Retina (tissue), 1 donor: ENCODE results near the gene GTF2H1.

ENCODE experiments used
- DNase-seq: peaks from one replicate; pipeline ENCODE4 v3.0.0-alpha.2; 2016

The GTF2H1 gene

DNA sequence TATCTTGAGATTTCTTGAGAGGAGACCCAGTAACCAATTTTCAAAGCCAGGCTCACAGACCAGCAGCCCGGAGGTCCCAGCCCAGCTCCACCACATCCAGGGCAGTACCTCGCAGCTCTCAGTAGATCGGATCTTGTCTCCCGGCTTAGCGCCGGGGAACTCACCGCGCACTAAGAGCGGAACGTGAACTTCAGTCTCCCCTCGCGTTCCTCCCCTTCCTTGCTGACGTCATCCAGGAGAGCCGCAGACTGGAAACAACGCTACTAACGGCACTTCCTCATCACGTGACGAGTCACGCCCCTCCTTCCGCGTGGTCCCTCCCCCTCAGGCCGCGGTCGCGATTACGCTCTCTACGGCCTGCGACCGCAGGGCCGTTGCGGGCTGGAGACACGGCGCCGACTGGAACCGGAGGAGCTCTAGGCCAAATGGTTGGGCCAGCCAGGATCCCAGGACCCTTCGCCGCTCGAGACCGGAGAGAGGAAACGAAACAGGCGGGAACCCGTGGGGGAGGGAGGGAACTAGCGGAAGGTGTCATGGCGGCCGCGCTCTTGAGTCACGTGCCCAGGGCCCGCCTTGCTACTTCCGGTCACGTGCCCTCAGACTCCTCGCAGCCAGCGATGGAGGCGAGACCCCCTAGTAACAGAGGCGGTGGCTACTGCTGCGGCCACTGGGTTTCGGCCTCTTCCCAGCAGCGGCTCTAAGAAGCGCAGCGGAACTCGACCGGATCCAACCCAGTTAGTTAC lies at the start of gene GTF2H1, which contains the start of gene HPS5:
Gene GTF2H1, plus strand, starts transcription at position 599 of the 743 bp plus-strand sequence. CDS start 10,508 bp downstream, outside the sequence.
Gene HPS5, minus strand, starts transcription at position 172 of the 743 bp plus-strand sequence. CDS start 4,282 bp downstream, outside the sequence.
- peak; percentile 100 for DNase-seq

DNA sequence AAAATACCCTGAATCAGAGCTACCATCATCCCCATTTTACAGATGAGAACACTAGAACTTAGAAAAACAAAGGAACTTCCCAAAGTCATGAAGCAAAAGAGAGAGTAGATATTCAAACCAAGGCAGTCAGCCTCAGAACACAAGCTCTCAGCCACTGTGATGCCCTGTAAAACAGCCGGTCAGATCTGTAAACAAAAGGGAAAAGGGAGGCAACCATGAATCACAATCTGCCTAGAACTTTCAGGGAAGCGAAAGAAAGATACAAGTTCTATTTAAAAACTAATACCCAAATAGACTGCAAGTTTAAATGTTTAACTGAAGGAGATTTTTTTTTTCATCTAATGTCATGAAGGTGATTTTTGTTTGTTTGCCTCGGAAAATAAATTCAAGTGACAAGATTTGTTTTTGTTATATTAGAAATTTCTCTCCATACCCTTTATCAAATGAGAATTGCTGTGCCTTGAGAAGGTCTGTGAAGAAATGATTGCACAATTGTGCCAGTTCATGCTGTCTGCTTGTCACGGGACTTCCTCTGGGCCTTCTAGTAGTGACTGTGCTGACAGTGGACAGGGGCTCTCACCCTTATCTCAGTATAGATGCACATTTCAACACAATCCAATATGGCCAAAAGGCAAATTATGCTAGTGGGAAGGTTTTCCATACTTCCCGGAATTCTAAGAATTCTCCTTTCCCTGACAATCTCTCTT lies 44.6 kb upstream of the GTF2H1 start:
- DNase-seq: no peak

GRCh38 chr11:18280438-18281045 lies 41.8 kb upstream of the GTF2H1 start:
- DNase-seq: no peak

- no peak for DNase-seq
These were observed 39.7 kb upstream of the GTF2H1 start for GRCh38 chr11:18282626-18283025.

DNA sequence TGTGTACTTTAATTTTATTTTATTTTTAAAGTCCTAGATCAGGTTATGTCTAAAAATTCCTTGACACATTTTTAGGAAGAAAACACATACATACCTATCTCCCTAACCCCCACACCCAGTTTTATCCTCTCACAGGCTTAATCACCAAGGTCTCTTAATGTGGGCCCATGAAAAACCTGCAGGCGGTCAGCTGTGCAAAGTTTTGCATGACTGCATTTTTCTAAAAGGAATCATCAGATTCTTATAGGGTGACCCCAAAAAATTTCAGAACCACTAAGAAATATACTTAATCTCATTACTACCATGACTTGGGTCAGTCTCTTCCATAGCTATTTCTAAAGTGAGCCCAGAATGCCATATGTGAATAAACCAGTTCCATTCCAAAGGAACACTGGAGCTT lies 36.5 kb upstream of the GTF2H1 start:
- DNase-seq: no peak

DNA sequence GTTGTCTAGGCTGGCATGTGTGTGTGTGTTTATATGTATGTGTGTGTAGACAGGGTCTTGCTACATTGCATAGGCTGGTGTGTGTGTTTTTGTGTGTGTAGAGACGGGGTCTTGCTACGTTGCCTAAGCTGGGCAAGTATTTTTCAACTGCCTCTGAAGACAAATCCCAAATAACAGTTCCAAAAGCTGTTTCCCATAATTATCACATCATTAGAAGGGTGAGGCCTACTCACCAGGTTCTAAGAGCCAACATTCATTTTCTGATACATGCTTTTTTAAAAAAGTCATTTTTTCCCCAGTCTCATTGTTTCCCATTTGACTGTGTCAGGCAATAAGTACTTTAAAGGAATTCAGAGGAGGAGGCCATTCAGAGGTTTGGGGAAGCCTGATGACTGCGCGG lies 33.5 kb upstream of the GTF2H1 start:
- DNase-seq: no peak

DNA sequence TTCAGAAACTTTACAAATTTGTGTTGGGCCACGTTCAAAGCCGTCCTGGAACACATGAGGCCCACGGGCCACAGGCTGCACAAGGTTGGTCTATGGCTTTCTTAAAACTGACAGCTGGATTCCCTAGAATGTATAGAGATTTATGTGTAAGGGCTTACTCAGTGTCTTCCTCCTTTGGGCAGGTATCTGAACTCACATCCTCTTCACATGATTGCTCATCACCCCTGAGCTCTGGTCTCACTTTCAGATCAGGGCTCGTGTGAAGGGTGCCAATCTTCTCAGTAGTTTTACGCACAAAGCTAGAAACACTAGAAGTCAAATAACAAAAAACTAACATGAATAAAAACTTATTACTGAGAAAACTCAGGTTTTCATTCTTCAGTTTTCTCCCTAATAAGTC lies 27.5 kb upstream of the GTF2H1 start:
- DNase-seq: no peak

DNA sequence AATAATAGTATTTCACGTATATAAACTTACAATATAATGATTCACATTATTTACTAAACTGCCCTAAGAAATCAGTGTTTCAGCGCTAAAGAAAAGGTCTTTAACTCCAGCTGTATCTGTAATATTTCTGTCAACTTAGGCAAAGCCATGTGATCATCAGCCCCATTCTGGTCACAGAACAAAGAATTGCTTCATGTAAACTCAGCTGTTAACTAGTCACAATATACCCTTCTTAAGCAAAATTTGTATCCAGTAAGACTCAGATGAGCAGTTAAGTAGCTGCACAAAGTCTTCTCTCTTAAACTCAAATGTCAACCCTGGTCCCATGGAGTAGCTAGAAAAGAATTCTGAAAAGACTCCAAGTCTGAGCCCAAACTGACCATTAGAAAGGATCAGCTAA lies 27.1 kb upstream of the GTF2H1 start:
- no peak for DNase-seq

GRCh38 chr11:18299721-18300120 lies 22.6 kb upstream of the GTF2H1 start:
- DNase-seq: no peak

- DNase-seq: no peak
These were observed 17.6 kb upstream of the GTF2H1 start for GRCh38 chr11:18304745-18305144.

DNA sequence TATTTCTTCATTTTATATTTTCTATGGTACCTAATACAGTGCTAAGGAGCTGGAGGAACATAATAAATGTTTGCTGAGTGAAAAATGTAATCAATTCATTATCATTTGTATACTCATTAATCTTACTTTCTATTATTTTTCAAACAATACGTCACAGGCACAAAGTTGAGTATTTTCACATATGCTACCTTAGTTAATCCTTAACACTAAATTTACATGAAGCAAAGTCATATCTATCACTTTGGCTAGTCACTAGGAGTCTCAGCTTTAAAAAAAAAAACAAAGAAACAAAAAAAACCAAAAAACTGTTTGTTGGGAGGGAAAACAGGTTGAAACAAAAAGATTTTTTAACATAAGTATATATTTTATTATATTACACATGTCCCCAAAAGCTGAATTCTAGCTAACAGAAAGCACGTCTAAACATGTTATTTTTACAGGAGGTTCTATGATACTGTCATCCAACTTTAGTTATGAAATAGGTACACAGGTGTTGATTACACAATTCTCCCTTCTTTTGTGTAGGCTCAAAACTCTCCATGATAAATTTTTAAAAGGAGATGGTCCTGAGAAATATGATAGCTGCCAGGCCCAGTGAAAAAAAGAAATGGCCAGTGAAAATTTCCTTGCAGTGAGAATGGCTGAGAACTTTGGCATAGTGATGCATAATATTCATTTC lies 14.8 kb upstream of the GTF2H1 start:
- no peak for DNase-seq

DNA sequence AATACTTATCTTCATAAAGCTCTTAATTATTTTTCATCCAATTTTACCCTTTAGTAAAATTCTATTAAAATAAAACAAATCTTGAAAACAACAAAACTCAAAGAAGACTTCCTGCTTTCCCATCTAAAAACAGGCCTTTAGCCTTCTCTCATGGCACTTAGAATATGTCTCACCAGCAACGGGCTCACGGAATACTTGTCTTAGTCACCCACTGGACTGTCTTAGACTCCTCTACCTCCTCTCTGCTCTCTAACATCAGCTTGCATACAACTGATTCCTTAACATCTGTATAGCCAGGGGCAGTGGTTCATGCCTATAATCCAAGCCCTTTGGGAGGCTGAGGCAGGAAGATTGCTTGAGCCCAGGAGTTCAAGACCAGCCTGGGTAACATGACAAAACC lies 14.1 kb upstream of the GTF2H1 start:
- DNase-seq: no peak

DNA sequence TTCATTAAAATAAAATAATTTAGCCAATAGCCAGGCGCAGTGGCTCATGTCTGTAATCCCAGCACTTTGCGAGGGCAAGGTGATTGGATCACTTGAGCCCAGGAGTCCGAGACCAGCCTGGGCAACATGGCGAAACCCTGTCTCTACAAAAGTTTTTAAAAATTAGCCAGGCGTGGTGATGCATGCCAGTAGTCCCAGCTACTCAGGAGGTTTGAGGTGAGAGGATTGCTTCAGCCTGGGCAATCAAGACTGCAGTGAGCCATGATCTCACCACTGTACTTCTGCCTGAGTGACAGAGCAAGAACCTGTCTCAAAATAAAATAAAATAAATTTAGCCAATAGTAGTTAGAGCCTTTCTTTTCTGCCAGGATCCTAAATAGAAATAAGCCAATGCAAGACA lies 12.7 kb upstream of the GTF2H1 start:
- DNase-seq: no peak

DNA sequence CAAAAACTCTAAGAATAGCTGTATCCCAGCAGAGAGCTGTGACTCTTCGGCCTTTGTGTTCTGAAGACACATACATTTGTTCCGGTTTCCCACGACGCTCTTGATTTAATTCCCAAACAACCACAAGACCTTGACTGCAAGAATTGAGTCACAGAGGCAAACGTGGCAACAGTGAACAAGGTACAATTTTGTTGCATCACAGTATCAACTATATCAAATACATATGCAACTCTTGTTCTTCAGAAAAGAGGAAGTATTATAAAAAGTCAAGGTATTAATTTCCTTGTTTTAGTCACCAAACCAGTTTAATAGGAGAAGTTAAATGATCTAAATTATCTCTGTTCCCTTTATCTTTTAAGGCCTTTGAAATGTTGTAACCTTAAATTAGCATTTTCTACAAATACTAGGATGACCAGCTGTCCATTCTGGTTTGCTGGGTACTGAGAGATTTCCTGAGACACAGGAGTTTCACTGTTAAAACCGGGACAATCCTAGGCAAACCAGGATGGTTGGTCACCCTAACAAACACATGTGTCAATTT lies 11.5 kb upstream of the GTF2H1 start:
- no peak for DNase-seq

- DNase-seq: no peak
These were observed 10.4 kb upstream of the GTF2H1 start for GRCh38 chr11:18312012-18312411.

- DNase-seq: no peak
These were observed 9.5 kb upstream of the GTF2H1 start for GRCh38 chr11:18312663-18313420.

DNA sequence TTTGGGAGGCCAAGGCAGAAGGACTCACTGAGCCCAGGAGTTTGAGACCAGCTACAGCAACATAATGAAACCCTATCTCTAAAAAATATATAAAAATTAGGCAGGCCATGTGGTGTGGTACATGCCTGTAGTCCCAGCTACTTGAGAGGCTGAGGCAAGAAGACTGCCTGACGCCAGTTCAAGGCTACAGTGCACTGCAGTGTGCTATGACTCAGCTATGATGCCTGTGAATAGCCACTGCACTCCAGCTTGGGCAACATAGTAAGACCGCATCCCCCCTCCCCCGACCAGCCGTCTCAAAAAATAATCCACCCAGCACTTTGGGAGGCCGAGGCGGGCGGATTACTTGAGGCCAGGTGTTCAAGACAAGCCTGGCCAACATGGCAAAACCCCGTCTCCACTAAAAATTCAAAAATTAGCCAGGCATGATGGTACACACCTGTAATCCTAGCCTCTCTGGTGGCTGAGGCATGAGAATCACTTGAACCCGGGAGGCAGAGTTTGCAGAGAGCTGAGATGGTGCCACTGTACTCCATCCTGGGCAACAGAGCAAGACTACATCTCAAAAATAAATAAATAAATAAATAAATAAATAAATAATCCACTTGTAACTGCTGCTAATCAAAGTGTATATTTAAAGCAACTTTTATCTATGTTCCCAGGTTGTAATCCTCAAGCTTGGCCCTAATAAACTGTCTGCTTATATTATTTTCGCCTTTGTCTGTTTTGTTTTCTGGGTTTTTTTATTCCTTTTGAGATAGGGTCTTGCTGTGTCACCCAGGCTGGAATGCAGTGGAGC lies 8.2 kb upstream of the GTF2H1 start:
- no peak for DNase-seq

DNA sequence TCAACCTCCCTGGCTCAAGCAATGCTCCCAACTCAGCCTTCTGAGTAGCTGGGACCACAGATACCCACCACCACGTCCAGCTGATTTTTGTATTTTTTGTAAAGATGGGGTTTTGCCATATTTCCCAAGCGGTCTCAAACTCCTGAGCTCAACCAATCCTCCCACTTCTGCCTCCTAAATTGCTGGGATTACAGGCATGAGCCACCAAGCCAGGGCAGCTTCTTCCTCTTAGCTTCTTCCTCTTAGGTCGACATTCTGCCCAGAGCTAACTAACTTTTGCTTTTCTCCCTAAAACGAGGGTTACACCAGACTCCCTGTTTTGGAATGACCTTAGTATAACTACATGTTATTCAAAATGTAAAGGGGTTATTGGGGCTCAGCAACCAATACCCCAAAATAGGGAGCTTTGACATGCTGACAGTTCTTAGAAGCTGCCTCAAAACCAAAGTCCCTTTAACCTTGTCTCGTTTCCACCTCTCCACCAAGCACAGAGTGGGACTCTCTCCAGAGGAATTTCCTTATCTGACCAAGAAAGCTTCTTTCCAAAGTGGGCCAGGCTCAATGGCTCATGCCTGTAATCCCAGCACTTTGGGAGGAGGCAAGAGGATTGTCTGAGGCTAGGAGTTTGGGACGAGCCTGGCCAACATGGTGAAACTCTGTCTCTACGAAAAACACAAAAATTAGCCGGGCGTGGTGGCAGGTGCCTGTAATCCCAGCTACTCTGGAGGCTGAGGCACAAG lies 7.4 kb upstream of the GTF2H1 start:
- no peak for DNase-seq

DNA sequence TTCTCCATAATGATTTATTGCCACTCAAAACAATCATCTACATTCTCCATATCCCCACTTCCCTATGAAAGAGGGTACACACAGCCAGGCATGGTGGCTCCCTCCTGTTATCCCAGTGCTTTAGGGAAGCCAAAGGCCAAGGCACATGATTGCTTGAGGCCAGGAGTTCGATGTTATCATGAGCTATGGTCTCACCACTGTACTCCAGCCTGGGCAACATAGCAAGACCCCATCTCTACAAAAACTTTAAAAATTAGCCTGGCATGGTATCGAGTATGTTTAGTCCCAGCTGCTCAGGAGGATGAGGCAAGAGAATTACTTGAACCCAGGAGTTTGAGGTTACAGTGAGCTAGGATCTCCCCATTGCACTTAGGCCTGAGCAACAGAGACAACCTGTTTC lies 6.5 kb upstream of the GTF2H1 start:
- DNase-seq: no peak

- no peak for DNase-seq
These were observed 4.8 kb upstream of the GTF2H1 start for GRCh38 chr11:18317551-18317950.

DNA sequence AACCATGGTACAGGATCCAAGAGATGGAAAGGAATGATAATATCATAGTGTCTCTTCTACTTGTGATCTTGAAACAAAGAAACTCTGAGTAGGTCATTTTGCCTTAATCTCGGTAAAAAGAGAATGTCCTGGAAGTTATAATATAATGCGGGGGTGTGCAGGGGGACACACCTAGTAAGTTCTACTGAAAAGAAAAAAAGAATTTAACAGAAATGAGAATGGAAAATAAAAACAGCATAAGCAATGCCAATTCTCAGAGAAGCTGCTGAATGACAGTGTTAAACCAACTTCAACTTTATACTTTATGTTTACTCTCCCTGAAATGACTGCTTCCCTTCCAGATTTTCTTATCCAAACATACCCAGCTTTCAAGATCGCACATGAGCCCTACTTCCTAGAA lies 2.5 kb upstream of the GTF2H1 start:
- DNase-seq: no peak
